HCT116 (cell line): ENCODE results near the gene NSFL1C. TPM values are rescaled to one million over a fixed set of nuclear protein-coding genes. Genes with fewer than 3 reads are reported as not detected.
A peak's percentile ranks its signal among the peaks of the same experiment; 100 is the strongest.

Experiments used
- ATAC-seq: fragments of 200-7000 bp; cut with Tn5 transposase; 2 replicates; pipeline ENCODE4 v1.9.1; 2020; ENCODE audit warnings: mild to moderate bottlenecking, moderate library complexity
- BruUV-seq: library from RNA; stranded (reverse); fragments of 400-500 nt; replicated peaks from 2 replicates; lab custom pipeline; 2021; lab: Mats Ljungman, UMichigan
- CTCF ChIA-PET: fragments of 300-600 bp; sonication (Branson Sonifier 250); formaldehyde crosslinking; loops from one replicate; lab custom pipeline; 2021; ENCODE audit warnings: antibody characterized with exemption; lab: Charles Lee
- POLR2A ChIA-PET: fragments of 300-600, 350-600 bp; sonication (Branson Sonifier 250); formaldehyde crosslinking; loops from one replicate; lab custom pipeline; 2021; ENCODE audit warnings: antibody characterized with exemption; lab: Charles Lee
- RAD21 ChIA-PET, 2 experiments: fragments of 300-600 bp; sonication (Branson Sonifier 250); formaldehyde crosslinking; loops; one replicate each; lab custom pipeline; 2023; ENCODE audit warnings: low total read pairs in 2 of 2; ENCODE audit not compliant: uncharacterized antibody in 2 of 2, unreplicated experiment in 2 of 2, low non-redundant PET in 1 of 2; lab: Charles Lee
- DNase-seq: peaks from one replicate; pipeline ENCODE4 v3.0.0-alpha.2; 2010; ENCODE audit warnings: low read depth, low spot score
- H2AFZ ChIP-seq: fragments of 200-600 bp; shearing (Covaris generic), sonication (generic); 2 replicates; pipeline ENCODE4 v1.6.1; 2017; ENCODE audit warnings: low read depth, mixed run types, mixed read lengths, antibody characterized with exemption, low read length; ENCODE audit not compliant: poor library complexity, severe bottlenecking
- H3K27ac ChIP-seq: 2 replicates; pipeline ENCODE4 v1.5.1; 2012; ENCODE audit warnings: low read depth, low read length
- H3K27me3 ChIP-seq: fragments of 200-600 bp; sonication (generic); 2 replicates; pipeline ENCODE4 v1.6.1; 2016; ENCODE audit warnings: mixed run types, low read length, mixed read lengths; ENCODE audit not compliant: insufficient read depth
- H3K36me3 ChIP-seq, 2 experiments: fragments of 200-500 bp in 1 of 2; fragments of 200-600 bp in 1 of 2; sonication (Bioruptor generic) in 1 of 2; sonication (generic) in 1 of 2; 2 replicates each; pipeline versions ENCODE4 v1.5.1 to v1.6.1; 2014 to 2016; ENCODE audit warnings: low read length in 2 of 2, inconsistent platforms in 1 of 2, mixed read lengths in 1 of 2, mixed run types in 1 of 2; ENCODE audit not compliant: insufficient read depth in 2 of 2, control insufficient read depth in 1 of 2
- H3K4me1 ChIP-seq, 2 experiments: fragments of 200-600 bp in 1 of 2; sonication (generic) in 1 of 2; 2 replicates each; pipeline versions ENCODE4 v1.5.1 to v1.6.1; 2012 to 2017; ENCODE audit warnings: low read length in 2 of 2, inconsistent platforms in 1 of 2, mild to moderate bottlenecking in 1 of 2, mixed read lengths in 1 of 2, mixed run types in 1 of 2, moderate library complexity in 1 of 2; ENCODE audit not compliant: insufficient read depth in 2 of 2, control insufficient read depth in 1 of 2
- H3K4me2 ChIP-seq: fragments of 200-600 bp; sonication (generic); 2 replicates; pipeline ENCODE4 v1.6.1; 2017; ENCODE audit warnings: mixed run types, low read length, mixed read lengths
- H3K4me3 ChIP-seq, 2 experiments: fragments of 200-600 bp in 1 of 2; sonication (generic) in 1 of 2; replicated peaks in 1 of 2; 2 replicates each; pipeline ENCODE4 v1.5.1; 2011 to 2016; ENCODE audit warnings: low read length in 2 of 2, control low read depth in 1 of 2, low read depth in 1 of 2, mild to moderate bottlenecking in 1 of 2, mixed read lengths in 1 of 2, mixed run types in 1 of 2
- H3K79me2 ChIP-seq: fragments of 200-600 bp; sonication (generic); 2 replicates; pipeline ENCODE4 v1.6.1; 2017; ENCODE audit warnings: mild to moderate bottlenecking, mixed run types, low read length, moderate library complexity, mixed read lengths; ENCODE audit not compliant: insufficient read depth
- H3K9ac ChIP-seq: fragments of 200-600 bp; sonication (generic); 2 replicates; pipeline ENCODE4 v1.6.1; 2016; ENCODE audit warnings: low read length, mixed read lengths
- H3K9me2 ChIP-seq: fragments of 200-600 bp; sonication (generic), shearing (Covaris generic); 2 replicates; pipeline ENCODE4 v1.6.1; 2017; ENCODE audit warnings: mixed run types, mild to moderate bottlenecking, moderate library complexity; ENCODE audit not compliant: insufficient read depth
- H3K9me3 ChIP-seq, 2 experiments: fragments of 200-500 bp in 1 of 2; fragments of 200-600 bp in 1 of 2; sonication (Bioruptor generic) in 1 of 2; sonication (generic) in 1 of 2; 2 replicates each; pipeline ENCODE4 v1.6.1; 2014 to 2017; ENCODE audit warnings: low read length in 2 of 2, mixed read lengths in 2 of 2, inconsistent platforms in 1 of 2, low read depth in 1 of 2, mild to moderate bottlenecking in 1 of 2, mixed run types in 1 of 2, moderate library complexity in 1 of 2; ENCODE audit not compliant: control insufficient read depth in 1 of 2, insufficient read depth in 1 of 2
- H4K20me1 ChIP-seq: fragments of 200-600 bp; sonication (generic), shearing (Covaris generic); 2 replicates; pipeline ENCODE4 v1.6.1; 2017; ENCODE audit warnings: mixed run types, mild to moderate bottlenecking, moderate library complexity; ENCODE audit not compliant: insufficient read depth
- CBX3 ChIP-seq: IDR thresholded peaks from 2 replicates; pipeline ENCODE4 v1.6.1; 2012; ENCODE audit warnings: low read depth
- EZH2 ChIP-seq: fragments of 200-600 bp; sonication (generic); IDR thresholded peaks from 2 replicates; pipeline ENCODE4 v1.6.1; 2017; ENCODE audit warnings: antibody characterized with exemption, mixed run types
- SIN3A ChIP-seq: IDR thresholded peaks from 2 replicates; pipeline ENCODE4 v1.6.1; 2012; ENCODE audit warnings: low read depth
- SRF ChIP-seq: IDR thresholded peaks from 2 replicates; pipeline ENCODE4 v1.6.1; 2012; ENCODE audit warnings: low read depth
- TCF7L2 ChIP-seq: IDR thresholded peaks from 2 replicates; pipeline ENCODE4 v1.7.0; 2011; ENCODE audit warnings: borderline replicate concordance, inconsistent platforms; ENCODE audit not compliant: insufficient read depth, insufficient read length; ENCODE audit errors: extremely low read depth
- YY1 ChIP-seq: IDR thresholded peaks from 2 replicates; pipeline ENCODE4 v1.6.1; 2011; ENCODE audit warnings: low read length, low read depth, moderate library complexity, mild to moderate bottlenecking; ENCODE audit not compliant: insufficient replicate concordance; ENCODE audit errors: extremely low read depth
- ZNF274 ChIP-seq: fragments of 200-500 bp; sonication (Bioruptor generic); IDR thresholded peaks from 2 replicates; pipeline ENCODE4 v1.6.1; 2014; ENCODE audit warnings: mild to moderate bottlenecking, low read depth, low read length, inconsistent platforms
- intact Hi-C: fragments of 100-400 bp; cut with micrococcal nuclease; formaldehyde crosslinking; loops from 2 replicates; pipeline ENCODE4 v1.10.0; 2022
- total RNA-seq: library from RNA; stranded (reverse); gene quantifications from one replicate; pipeline ENCODE4 v1.2.1, GENCODE V29; 2021; ENCODE audit not compliant: unreplicated experiment
- TF ChIP-seq, protein P1 (sequence below): IDR thresholded peaks from 2 replicates; pipeline ENCODE4 v1.6.1; 2011; ENCODE audit warnings: mild to moderate bottlenecking, low read length, moderate library complexity; ENCODE audit not compliant: insufficient replicate concordance; ENCODE audit errors: extremely low read depth
- TF ChIP-seq, protein P2 (sequence below): IDR thresholded peaks from 2 replicates; pipeline ENCODE4 v1.6.1; 2012
- TF ChIP-seq, protein P3 (sequence below), 3 experiments: fragments of 200-600 bp in 1 of 3; sonication (generic) in 1 of 3; IDR thresholded peaks in 2 of 3; conservative IDR thresholded peaks in 1 of 3; 2 replicates each; pipeline ENCODE4 v1.5.1; 2012 to 2017; ENCODE audit warnings: low read depth in 2 of 3, low read length in 2 of 3, antibody characterized with exemption in 1 of 3, borderline replicate concordance in 1 of 3, control low read depth in 1 of 3, mild to moderate bottlenecking in 1 of 3, mixed read lengths in 1 of 3, mixed run types in 1 of 3, moderate library complexity in 1 of 3; ENCODE audit not compliant: insufficient read depth in 1 of 3
- TF ChIP-seq, protein P4 (sequence below): IDR thresholded peaks from 2 replicates; pipeline ENCODE4 v1.6.1; 2012; ENCODE audit warnings: low read depth

Gene NSFL1C
- total RNA-seq, 1 experiment from 2014 or later = 93.4 TPM

DNA sequence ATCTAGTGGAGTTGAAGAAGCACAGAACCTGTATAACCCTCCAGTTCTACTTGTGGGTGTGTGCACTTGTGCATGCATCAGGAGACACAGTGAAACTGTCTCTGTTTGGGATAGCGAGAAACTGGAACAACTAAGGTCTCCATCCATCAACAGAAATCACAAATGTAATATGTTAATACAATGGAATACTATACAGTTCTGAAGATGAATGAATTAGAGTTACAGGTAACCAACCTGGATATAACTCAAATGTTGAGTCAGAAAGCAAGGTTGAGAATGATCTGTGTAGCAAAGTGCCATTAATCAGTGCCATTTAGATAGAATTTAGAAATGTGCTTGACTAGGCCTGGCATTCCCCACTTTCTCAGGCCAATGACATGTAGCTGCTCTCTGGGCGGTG is 4.6 kb upstream of the NSFL1C start:
- Histone ChIP-seq H3K4me2 (no peak overlapping the region), H3K79me2 (peaks cover 1% of the 10 kb centered on the region; the same call in 1 of the 2 replicates), H3K4me3 (no peak overlapping the region)
- no peak for ATAC-seq
- intact Hi-C loops = loop anchor here (5.0 kb wide), 1 partner anchor 306 kb away; no protein-coding TSS in a partner anchor
- TF ChIP-seq SIN3A (no peak), SRF (no peak), TCF7L2 (no peak), YY1 (no peak), ZNF274 (no peak), CBX3 (no peak), EZH2 (no peak)
- TF ChIP-seq, protein P1, sequence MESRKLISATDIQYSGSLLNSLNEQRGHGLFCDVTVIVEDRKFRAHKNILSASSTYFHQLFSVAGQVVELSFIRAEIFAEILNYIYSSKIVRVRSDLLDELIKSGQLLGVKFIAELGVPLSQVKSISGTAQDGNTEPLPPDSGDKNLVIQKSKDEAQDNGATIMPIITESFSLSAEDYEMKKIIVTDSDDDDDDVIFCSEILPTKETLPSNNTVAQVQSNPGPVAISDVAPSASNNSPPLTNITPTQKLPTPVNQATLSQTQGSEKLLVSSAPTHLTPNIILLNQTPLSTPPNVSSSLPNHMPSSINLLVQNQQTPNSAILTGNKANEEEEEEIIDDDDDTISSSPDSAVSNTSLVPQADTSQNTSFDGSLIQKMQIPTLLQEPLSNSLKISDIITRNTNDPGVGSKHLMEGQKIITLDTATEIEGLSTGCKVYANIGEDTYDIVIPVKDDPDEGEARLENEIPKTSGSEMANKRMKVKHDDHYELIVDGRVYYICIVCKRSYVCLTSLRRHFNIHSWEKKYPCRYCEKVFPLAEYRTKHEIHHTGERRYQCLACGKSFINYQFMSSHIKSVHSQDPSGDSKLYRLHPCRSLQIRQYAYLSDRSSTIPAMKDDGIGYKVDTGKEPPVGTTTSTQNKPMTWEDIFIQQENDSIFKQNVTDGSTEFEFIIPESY = no peak
- TF ChIP-seq, protein P2, sequence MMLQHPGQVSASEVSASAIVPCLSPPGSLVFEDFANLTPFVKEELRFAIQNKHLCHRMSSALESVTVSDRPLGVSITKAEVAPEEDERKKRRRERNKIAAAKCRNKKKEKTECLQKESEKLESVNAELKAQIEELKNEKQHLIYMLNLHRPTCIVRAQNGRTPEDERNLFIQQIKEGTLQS = no peak
- TF ChIP-seq, protein P3, sequence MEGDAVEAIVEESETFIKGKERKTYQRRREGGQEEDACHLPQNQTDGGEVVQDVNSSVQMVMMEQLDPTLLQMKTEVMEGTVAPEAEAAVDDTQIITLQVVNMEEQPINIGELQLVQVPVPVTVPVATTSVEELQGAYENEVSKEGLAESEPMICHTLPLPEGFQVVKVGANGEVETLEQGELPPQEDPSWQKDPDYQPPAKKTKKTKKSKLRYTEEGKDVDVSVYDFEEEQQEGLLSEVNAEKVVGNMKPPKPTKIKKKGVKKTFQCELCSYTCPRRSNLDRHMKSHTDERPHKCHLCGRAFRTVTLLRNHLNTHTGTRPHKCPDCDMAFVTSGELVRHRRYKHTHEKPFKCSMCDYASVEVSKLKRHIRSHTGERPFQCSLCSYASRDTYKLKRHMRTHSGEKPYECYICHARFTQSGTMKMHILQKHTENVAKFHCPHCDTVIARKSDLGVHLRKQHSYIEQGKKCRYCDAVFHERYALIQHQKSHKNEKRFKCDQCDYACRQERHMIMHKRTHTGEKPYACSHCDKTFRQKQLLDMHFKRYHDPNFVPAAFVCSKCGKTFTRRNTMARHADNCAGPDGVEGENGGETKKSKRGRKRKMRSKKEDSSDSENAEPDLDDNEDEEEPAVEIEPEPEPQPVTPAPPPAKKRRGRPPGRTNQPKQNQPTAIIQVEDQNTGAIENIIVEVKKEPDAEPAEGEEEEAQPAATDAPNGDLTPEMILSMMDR (IDR thresholded peaks at IDR 0.05 in 2 of 3, conservative IDR thresholded peaks at IDR 0.05 in 1 of 3; ENCODE audit: borderline replicate concordance in 1 of 3, insufficient read depth in 1 of 3, low read depth in 2 of 3, low read length in 2 of 3) = no peak
- TF ChIP-seq, protein P4, sequence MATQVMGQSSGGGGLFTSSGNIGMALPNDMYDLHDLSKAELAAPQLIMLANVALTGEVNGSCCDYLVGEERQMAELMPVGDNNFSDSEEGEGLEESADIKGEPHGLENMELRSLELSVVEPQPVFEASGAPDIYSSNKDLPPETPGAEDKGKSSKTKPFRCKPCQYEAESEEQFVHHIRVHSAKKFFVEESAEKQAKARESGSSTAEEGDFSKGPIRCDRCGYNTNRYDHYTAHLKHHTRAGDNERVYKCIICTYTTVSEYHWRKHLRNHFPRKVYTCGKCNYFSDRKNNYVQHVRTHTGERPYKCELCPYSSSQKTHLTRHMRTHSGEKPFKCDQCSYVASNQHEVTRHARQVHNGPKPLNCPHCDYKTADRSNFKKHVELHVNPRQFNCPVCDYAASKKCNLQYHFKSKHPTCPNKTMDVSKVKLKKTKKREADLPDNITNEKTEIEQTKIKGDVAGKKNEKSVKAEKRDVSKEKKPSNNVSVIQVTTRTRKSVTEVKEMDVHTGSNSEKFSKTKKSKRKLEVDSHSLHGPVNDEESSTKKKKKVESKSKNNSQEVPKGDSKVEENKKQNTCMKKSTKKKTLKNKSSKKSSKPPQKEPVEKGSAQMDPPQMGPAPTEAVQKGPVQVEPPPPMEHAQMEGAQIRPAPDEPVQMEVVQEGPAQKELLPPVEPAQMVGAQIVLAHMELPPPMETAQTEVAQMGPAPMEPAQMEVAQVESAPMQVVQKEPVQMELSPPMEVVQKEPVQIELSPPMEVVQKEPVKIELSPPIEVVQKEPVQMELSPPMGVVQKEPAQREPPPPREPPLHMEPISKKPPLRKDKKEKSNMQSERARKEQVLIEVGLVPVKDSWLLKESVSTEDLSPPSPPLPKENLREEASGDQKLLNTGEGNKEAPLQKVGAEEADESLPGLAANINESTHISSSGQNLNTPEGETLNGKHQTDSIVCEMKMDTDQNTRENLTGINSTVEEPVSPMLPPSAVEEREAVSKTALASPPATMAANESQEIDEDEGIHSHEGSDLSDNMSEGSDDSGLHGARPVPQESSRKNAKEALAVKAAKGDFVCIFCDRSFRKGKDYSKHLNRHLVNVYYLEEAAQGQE = no peak
- TF ChIP-seq, all 23 proteins: peak for 0
- Histone ChIP-seq H3K27me3 (no peaks in the 10 kb centered on the region), H3K36me3 (no peaks in the 10 kb centered on the region), H3K9me3 (no peaks in the 10 kb centered on the region), H3K9me2 (no peaks in the 10 kb centered on the region), H3K27ac (no peak overlapping the region), H3K9ac (no peak overlapping the region), H2AFZ (peak overlapping the region; percentile 70), H3K4me1 (peaks cover 3 to 33% of the 10 kb centered on the region in 2 experiments; a peak in 3 of 4 replicates), H4K20me1 (no peaks in the 10 kb centered on the region)
- ChIA-PET CTCF (no interaction called here), RAD21 (no interaction called here), POLR2A (no interaction called here)
- DNase-seq = no peak
- no TSS peak for BruUV-seq
